Hepatocyte (in vitro differentiated cells): ENCODE results near the gene NADK. TPM values are rescaled to one million over a fixed set of nuclear protein-coding genes. Genes with fewer than 3 reads are reported as not detected.

Experiments used
- DNase-seq: peaks from one replicate; pipeline ENCODE4 v3.0.0-alpha.2; 2016; ENCODE audit warnings: low spot score
- H2AFZ ChIP-seq: fragments of 200-600 bp; sonication (generic); 2 replicates; pipeline ENCODE4 v1.6.0; 2016; ENCODE audit warnings: antibody characterized with exemption, mild to moderate bottlenecking
- H3K27ac ChIP-seq: fragments of 200-600 bp; sonication (generic); 2 replicates; pipeline ENCODE4 v1.5.1; 2016; ENCODE audit warnings: mild to moderate bottlenecking
- H3K27me3 ChIP-seq: fragments of 200-600 bp; sonication (generic); 2 replicates; pipeline ENCODE4 v1.6.1; 2016
- H3K36me3 ChIP-seq: fragments of 200-600 bp; sonication (generic); replicated peaks from 2 replicates; pipeline ENCODE4 v1.5.1; 2016; ENCODE audit warnings: low read depth; ENCODE audit not compliant: insufficient read depth
- H3K4me1 ChIP-seq: fragments of 200-600 bp; sonication (generic); 2 replicates; pipeline ENCODE4 v1.5.1; 2016; ENCODE audit warnings: mild to moderate bottlenecking, moderate library complexity; ENCODE audit not compliant: insufficient read depth
- H3K4me2 ChIP-seq: fragments of 200-600 bp; sonication (generic); 2 replicates; pipeline ENCODE4 v1.6.0; 2016
- H3K4me3 ChIP-seq: fragments of 200-600 bp; sonication (generic); 2 replicates; pipeline ENCODE4 v1.5.1; 2016; ENCODE audit warnings: mild to moderate bottlenecking
- H3K79me2 ChIP-seq: fragments of 200-600 bp; sonication (generic); 2 replicates; pipeline ENCODE4 v1.6.0; 2017; ENCODE audit warnings: mild to moderate bottlenecking
- H3K9me2 ChIP-seq: fragments of 200-600 bp; sonication (generic); replicated peaks from 2 replicates; pipeline ENCODE4 v1.6.0; 2017; ENCODE audit warnings: mild to moderate bottlenecking; ENCODE audit not compliant: insufficient read depth
- H3K9me3 ChIP-seq: fragments of 200-600 bp; sonication (generic); 2 replicates; pipeline ENCODE4 v1.5.1; 2016; ENCODE audit warnings: low read depth, mild to moderate bottlenecking
- H4K20me1 ChIP-seq: fragments of 200-600 bp; sonication (generic); 2 replicates; pipeline ENCODE4 v1.6.0; 2016; ENCODE audit warnings: mild to moderate bottlenecking; ENCODE audit not compliant: insufficient read depth, poor library complexity, severe bottlenecking
- CTCF ChIP-seq: fragments of 200-600 bp; sonication (generic); IDR thresholded peaks from 2 replicates; pipeline ENCODE4 v1.5.1; 2016; ENCODE audit warnings: antibody characterized with exemption, mild to moderate bottlenecking; ENCODE audit not compliant: poor library complexity
- EZH2 ChIP-seq: fragments of 200-600 bp; sonication (generic); IDR thresholded peaks from 2 replicates; pipeline ENCODE4 v1.6.1; 2016; ENCODE audit warnings: antibody characterized with exemption, mild to moderate bottlenecking, borderline replicate concordance
- EZH2phosphoT487 ChIP-seq: fragments of 200-600 bp; sonication (generic); IDR thresholded peaks from one replicate; pipeline ENCODE4 v1.6.1; 2018; ENCODE audit warnings: antibody characterized with exemption, mild to moderate bottlenecking, low read depth, moderate library complexity; ENCODE audit not compliant: unreplicated experiment, severe bottlenecking
- WGBS: methylation state at CpG from one replicate; pipeline ENCODE4 v1.1.6; 2016; ENCODE audit warnings: low lambda C conversion rate; ENCODE audit errors: missing lambda C conversion rate; 5-methylcytosine and 5-hydroxymethylcytosine counted together
- polyA plus RNA-seq: library from polyadenylated mRNA; unstranded; fragments of >200 nt; fragmentation: Nextera tagmentation; extraction: Ambion mirVana; gene quantifications from 2 replicates; pipeline ENCODE4 v1.2.1, GENCODE V29; 2016
- total RNA-seq: library from RNA; depleted of rRNA; stranded (reverse); fragments of >200 nt; gene quantifications from 2 replicates; pipeline ENCODE4 v1.2.3, GENCODE V29; 2014

Gene NADK
- total and polyA plus RNA-seq, 2 experiments from 2014 or later = 46.9 to 68.2 TPM

GRCh38 chr1:1755426-1755825 is 22.8 kb downstream of the NADK start:
- no peaks in the 10 kb centered on the region for H3K4me1 ChIP-seq

GRCh38 chr1:1754051-1754815 is 24.0 kb downstream of the NADK start:
- WGBS = 96% methylated on average over 42 of the region's 49 CpGs
- TF ChIP-seq CTCF (no peak), EZH2 (no peak), EZH2phosphoT487 (no peak)
- H3K36me3 ChIP-seq = no peaks in the 10 kb centered on the region
- no peak for DNase-seq
- no peaks in the 10 kb centered on the region for H3K27me3 ChIP-seq
- no peaks in the 10 kb centered on the region for H3K4me1 ChIP-seq
- no peaks in the 10 kb centered on the region for H3K9me2 ChIP-seq
- H3K9me3 ChIP-seq = no peaks in the 10 kb centered on the region
- no peak overlapping the region for H3K4me2 ChIP-seq
- peaks cover 8% of the 10 kb centered on the region for H3K79me2 ChIP-seq
- H4K20me1 ChIP-seq = no peaks in the 10 kb centered on the region
- no peak overlapping the region for H3K4me3 ChIP-seq
- no peak overlapping the region for H3K27ac ChIP-seq
- no peak overlapping the region for H2AFZ ChIP-seq

More at GRCh38 chr1:1755426-1755825, 22.8 kb downstream of the NADK start:
- WGBS = 93% methylated on average over 17 of the region's 19 CpGs
- no peak for DNase-seq
- Histone ChIP-seq H3K4me3 (no peak overlapping the region), H3K9me3 (no peaks in the 10 kb centered on the region), H3K27ac (no peak overlapping the region), H3K4me2 (no peak overlapping the region), H3K79me2 (peaks cover 11% of the 10 kb centered on the region), H4K20me1 (no peaks in the 10 kb centered on the region), H3K36me3 (no peaks in the 10 kb centered on the region), H2AFZ (no peak overlapping the region), H3K9me2 (no peaks in the 10 kb centered on the region), H3K27me3 (no peaks in the 10 kb centered on the region)
- TF ChIP-seq EZH2phosphoT487 = no peak
- TF ChIP-seq CTCF = no peak
- no peak for TF ChIP-seq EZH2

- 94% methylated on average over 16 of the region's 16 CpGs for WGBS
- H3K4me2 ChIP-seq = no peak overlapping the region
- H3K79me2 ChIP-seq = peaks cover 8% of the 10 kb centered on the region
- no peak overlapping the region for H2AFZ ChIP-seq
- no peaks in the 10 kb centered on the region for H3K9me2 ChIP-seq
- H3K36me3 ChIP-seq = no peaks in the 10 kb centered on the region
- no peaks in the 10 kb centered on the region for H4K20me1 ChIP-seq
- DNase-seq = no peak
- H3K4me3 ChIP-seq = no peak overlapping the region
- H3K27ac ChIP-seq = no peak overlapping the region
- no peaks in the 10 kb centered on the region for H3K9me3 ChIP-seq
- no peaks in the 10 kb centered on the region for H3K4me1 ChIP-seq
- TF ChIP-seq CTCF = no peak
- no peak for TF ChIP-seq EZH2
- no peak for TF ChIP-seq EZH2phosphoT487
- no peaks in the 10 kb centered on the region for H3K27me3 ChIP-seq
These were observed 24.7 kb downstream of the NADK start for GRCh38 chr1:1753607-1754005.
